Esophagus squamous epithelium (tissue), 5 donors: ENCODE data around the gene TMEM163. TPM values are rescaled to one million over a fixed set of nuclear protein-coding genes. Genes with fewer than 3 reads are reported as not detected.
A peak's percentile ranks its signal among the peaks of the same experiment; 100 is the strongest.

ENCODE experiments used
- DNase-seq: peaks from one replicate; lab custom pipeline; 2025; lab: John Stamatoyannopoulos, UW
- H3K27ac ChIP-seq, 4 donors: fragments of 200-600 bp; sonication (generic); one replicate each; pipeline ENCODE4 v1.5.1; 2016 to 2019; ENCODE audit warnings: mild to moderate bottlenecking in 1 of 4
- H3K27me3 ChIP-seq, 4 donors: fragments of 200-600 bp; sonication (generic); 1 replicate in 3 of 4; 2 replicates in 1 of 4; pipeline versions ENCODE4 v1.5.1 to v1.6.0; 2017 to 2021; ENCODE audit warnings: antibody characterized with exemption in 1 of 4
- H3K36me3 ChIP-seq, 3 donors: fragments of 200-600 bp; sonication (generic); one replicate each; pipeline ENCODE4 v1.5.1; 2016 to 2019
- H3K4me1 ChIP-seq, 3 donors: fragments of 200-600 bp; sonication (generic); one replicate each; pipeline ENCODE4 v1.5.1; 2017 to 2019
- H3K4me3 ChIP-seq, 4 donors: fragments of 200-600 bp; sonication (generic); 1 replicate in 3 of 4; 2 replicates in 1 of 4; pipeline ENCODE4 v1.5.1; 2016 to 2019; ENCODE audit warnings: mild to moderate bottlenecking in 2 of 4, moderate library complexity in 1 of 4
- H3K9me3 ChIP-seq, 3 donors: fragments of 200-600 bp; sonication (generic); one replicate each; pipeline ENCODE4 v1.5.1; 2016 to 2019
- POLR2A ChIP-seq, 4 donors: fragments of 450-650 bp; IDR thresholded peaks; one replicate each; pipeline ENCODE4 v1.6.1; 2017; ENCODE audit warnings: antibody characterized with exemption in 4 of 4, mild to moderate bottlenecking in 4 of 4, moderate library complexity in 3 of 4
- WGBS, 2 donors: methylation state at CpG; one replicate each; pipeline ENCODE4 v1.1.5; 2018; 5-methylcytosine and 5-hydroxymethylcytosine counted together
- intact Hi-C: fragments of 100-400 bp; cut with DNase I; formaldehyde crosslinking; loops from one replicate; pipeline ENCODE4 v1.15.0; 2022
- total RNA-seq, 4 donors: library from RNA; depleted of rRNA; stranded (reverse); fragments of >200 nt; gene quantifications; one replicate each; pipeline ENCODE4 v1.1.0, GENCODE V29; 2016
- TF ChIP-seq, protein P1 (sequence below), 6 experiments: fragments of 450-650 bp in 4 of 6; fragments of 200-600 bp in 2 of 6; sonication (generic) in 2 of 6; IDR thresholded peaks; one replicate each; pipeline ENCODE4 v1.5.1; 2016 to 2019; ENCODE audit warnings: antibody characterized with exemption in 6 of 6, mild to moderate bottlenecking in 4 of 6, moderate library complexity in 4 of 6
- donor health status: DM: yes; HTN: yes; CAD: no.

TMEM163 gene
- under 1 TPM in 3 of 4 donors, not detected in 1; 0.09 to 0.19 (median 0.12) TPM for total RNA-seq

DNA sequence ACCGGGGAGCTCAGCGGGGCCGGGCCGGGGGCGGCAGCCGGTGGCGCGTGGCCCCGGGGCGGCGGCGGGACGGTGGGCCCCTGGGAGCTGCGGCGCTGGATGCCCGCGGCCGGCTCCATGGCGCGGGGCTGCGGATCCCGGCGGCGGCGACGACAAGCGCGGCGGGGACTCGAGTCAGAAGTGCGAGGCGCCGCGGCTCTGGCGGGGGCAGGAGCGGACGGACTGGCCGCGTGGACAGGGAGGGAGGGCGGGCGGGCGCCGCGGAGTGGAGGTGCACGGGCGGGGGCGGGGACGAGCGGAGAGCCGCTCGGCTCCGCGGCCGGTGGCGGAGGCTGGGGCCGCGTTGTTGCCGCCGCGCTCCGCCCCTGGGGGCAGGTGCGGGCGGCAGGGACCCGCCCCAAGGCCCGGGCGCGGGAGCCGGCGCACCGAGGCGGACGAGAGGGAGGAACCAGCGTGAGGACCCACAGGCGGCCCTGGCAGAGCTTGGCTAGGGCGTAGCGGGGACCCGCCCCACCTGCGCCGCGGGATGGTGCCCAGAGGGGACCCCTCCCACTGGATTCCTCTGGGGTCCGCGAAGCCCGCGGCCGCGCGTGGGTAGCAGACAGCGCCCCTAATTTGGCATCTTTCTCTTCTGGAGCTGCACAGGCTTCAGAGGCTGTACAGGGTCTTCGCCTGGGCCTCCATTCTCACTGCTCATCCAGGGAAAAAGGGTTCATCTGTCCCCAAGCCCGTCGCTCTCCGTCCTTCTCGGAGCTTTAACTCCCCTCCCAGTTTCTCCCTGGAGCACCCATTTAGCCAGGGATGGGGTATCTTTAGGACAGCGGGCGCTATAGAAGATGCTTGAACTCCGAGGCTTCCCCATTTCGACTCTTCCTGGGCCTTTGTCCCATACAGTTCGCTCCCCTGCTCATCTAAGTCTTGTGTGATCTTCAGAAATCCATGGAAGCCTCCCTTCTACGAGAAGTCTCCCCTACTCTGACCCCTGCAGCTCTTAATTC is at the start of gene TMEM163:
TSS of gene TMEM163 (minus strand) at position 184 of the 998 bp plus-strand sequence.
- TF ChIP-seq, protein P1, sequence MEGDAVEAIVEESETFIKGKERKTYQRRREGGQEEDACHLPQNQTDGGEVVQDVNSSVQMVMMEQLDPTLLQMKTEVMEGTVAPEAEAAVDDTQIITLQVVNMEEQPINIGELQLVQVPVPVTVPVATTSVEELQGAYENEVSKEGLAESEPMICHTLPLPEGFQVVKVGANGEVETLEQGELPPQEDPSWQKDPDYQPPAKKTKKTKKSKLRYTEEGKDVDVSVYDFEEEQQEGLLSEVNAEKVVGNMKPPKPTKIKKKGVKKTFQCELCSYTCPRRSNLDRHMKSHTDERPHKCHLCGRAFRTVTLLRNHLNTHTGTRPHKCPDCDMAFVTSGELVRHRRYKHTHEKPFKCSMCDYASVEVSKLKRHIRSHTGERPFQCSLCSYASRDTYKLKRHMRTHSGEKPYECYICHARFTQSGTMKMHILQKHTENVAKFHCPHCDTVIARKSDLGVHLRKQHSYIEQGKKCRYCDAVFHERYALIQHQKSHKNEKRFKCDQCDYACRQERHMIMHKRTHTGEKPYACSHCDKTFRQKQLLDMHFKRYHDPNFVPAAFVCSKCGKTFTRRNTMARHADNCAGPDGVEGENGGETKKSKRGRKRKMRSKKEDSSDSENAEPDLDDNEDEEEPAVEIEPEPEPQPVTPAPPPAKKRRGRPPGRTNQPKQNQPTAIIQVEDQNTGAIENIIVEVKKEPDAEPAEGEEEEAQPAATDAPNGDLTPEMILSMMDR (IDR thresholded peaks at IDR 0.05) = no peak
- TF ChIP-seq POLR2A (IDR thresholded peaks at IDR 0.05) = no peak
- no peak for DNase-seq
- intact Hi-C loops = no loop called here
- H3K4me3 ChIP-seq = peak within 1 kb of the TSS; percentile 17 to 65 (median 36)
- no peaks in the 10 kb centered on the region for H3K36me3 ChIP-seq
- H3K27ac ChIP-seq = no peak within 1 kb of the TSS
- peaks cover 7 to 22% (median 9%) of the 10 kb centered on the region in 3 donors for H3K4me1 ChIP-seq
- no peaks in the 10 kb centered on the region for H3K9me3 ChIP-seq
- peaks cover 7 to 99% (median 24%) of the 10 kb centered on the region in 4 donors for H3K27me3 ChIP-seq
- 15 to 50% methylated on average over 12 to 28 of the region's 99 CpGs for WGBS, 2 donors

DNA sequence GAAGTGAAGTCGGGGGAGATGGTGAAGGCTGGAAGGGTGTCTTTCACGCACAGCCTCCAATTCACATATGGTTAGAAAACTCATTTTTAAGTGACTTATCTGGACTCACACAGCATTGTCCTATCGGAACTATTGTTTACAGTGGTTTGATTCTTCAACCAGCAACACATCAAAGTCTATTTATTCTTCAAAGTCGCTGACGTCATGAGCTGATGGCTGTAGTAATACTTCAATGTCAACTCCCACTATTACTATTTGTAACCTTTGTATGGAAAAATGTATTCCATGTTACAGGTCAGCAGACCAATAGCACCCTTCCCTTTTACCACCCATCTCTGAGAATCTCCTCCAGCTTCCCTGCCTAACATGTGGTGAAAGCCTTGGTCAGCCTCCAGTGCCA is 47.8 kb upstream of the TMEM163 start:
- intact Hi-C loops = no loop called here
- Histone ChIP-seq H3K4me1 (no peaks in the 10 kb centered on the region), H3K9me3 (no peaks in the 10 kb centered on the region), H3K4me3 (no peak overlapping the region), H3K27ac (no peak overlapping the region), H3K27me3 (no peaks in the 10 kb centered on the region), H3K36me3 (no peaks in the 10 kb centered on the region)
- DNase-seq = no peak
- WGBS, 2 donors = 69 to 70% methylated on average over 5 of the region's 5 CpGs
- TF ChIP-seq POLR2A (IDR thresholded peaks at IDR 0.05) = no peak
- TF ChIP-seq, protein P1 (IDR thresholded peaks at IDR 0.05) = no peak

DNA sequence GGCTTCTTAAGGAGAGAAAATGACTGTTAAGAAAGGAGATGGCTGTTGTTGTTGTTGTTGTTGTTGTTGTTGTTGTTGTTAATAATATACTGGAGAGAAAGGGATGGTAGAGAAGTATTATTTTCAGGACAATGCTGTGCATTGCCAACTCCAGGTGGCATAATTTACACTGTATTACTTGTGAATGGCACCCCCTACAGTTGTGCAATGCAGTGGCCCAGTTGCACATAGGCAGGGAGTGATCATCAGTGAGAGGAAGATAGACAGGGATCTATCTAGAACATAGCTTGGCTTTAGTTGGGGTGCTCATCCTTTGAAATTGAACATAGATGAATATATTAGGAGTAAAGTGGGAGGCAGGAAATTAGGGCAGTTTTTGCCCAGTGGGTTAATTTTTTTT is 47.2 kb upstream of the TMEM163 start:
- no peaks in the 10 kb centered on the region for H3K36me3 ChIP-seq
- DNase-seq = no peak
- H3K27me3 ChIP-seq = no peaks in the 10 kb centered on the region
- TF ChIP-seq POLR2A (IDR thresholded peaks at IDR 0.05) = no peak
- H3K9me3 ChIP-seq = no peaks in the 10 kb centered on the region
- no peak overlapping the region for H3K27ac ChIP-seq
- intact Hi-C loops = no loop called here
- no peaks in the 10 kb centered on the region for H3K4me1 ChIP-seq
- no peak overlapping the region for H3K4me3 ChIP-seq

DNA sequence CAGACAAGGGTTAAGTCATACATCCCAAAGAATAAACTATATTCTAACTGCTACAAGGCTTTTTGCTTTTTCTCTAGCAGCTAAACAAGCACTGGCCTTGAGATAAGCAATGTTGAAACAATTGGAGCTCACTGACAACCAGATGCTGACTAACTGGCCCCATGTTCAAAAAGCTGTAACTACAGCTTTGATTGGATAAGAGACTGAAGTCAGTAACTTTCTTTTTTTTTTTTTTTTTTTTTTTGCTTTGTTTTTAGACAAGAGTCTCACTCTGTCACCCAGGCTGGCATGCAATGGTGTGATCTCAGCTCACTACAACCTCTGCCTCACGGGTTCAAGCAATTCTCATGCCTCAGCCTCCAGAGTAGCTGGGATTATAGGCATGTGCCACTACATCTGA is 45.4 kb upstream of the TMEM163 start:
- DNase-seq = no peak
- Histone ChIP-seq H3K36me3 (no peaks in the 10 kb centered on the region), H3K4me1 (no peaks in the 10 kb centered on the region), H3K27ac (no peak overlapping the region), H3K4me3 (no peak overlapping the region), H3K27me3 (no peaks in the 10 kb centered on the region), H3K9me3 (no peaks in the 10 kb centered on the region)
- 63 to 64% methylated on average over 1 of the region's 1 CpG for WGBS, 2 donors
- TF ChIP-seq, protein P1 (IDR thresholded peaks at IDR 0.05) = no peak
- no peak for TF ChIP-seq POLR2A (IDR thresholded peaks at IDR 0.05)
- intact Hi-C loops = no loop called here

DNA sequence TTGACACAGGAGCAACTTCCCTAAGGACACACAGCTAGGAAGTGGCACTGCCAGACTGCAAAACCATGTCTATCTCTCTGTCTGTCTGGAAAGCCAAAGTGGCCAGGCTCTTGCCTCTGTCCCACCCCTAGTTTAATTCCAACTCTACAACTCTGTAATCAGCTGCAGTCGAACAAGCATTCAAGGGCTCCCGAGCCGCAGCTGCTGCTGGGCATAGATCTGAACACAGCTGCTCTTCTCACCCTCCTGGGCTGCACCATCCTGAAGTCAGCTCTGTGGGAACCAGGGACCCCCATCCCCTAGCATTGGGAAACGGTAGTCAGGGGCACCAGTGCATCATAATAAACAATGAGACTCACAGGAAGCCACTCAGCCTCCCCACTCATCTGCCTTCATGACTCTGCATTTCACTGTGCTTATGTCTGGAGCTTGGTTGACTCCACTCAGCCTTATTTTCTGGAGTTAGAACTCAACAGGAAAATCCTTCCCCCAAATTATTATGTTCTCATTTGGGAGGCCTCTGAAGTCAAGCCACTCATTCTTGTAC is 44.4 kb upstream of the TMEM163 start:
- H3K9me3 ChIP-seq = no peaks in the 10 kb centered on the region
- no peak for DNase-seq
- intact Hi-C loops = no loop called here
- H3K27me3 ChIP-seq = no peaks in the 10 kb centered on the region
- WGBS, 2 donors = 51 to 80% methylated on average over 3 to 4 of the region's 4 CpGs
- H3K36me3 ChIP-seq = no peaks in the 10 kb centered on the region
- TF ChIP-seq, protein P1 (IDR thresholded peaks at IDR 0.05) = no peak
- no peak for TF ChIP-seq POLR2A (IDR thresholded peaks at IDR 0.05)
- no peak overlapping the region for H3K4me3 ChIP-seq
- no peak overlapping the region for H3K27ac ChIP-seq
- no peaks in the 10 kb centered on the region for H3K4me1 ChIP-seq
